ENCODE results near the gene DYNC1H1. TPM values are rescaled to one million over a fixed set of nuclear protein-coding genes. Genes with fewer than 3 reads are reported as not detected.
"Not testable (repeated sequence)": the region's sequence is repeated elsewhere in the genome, so short reads cannot be mapped to it uniquely, and the experiment has no call there.

The DYNC1H1 gene
- total RNA-seq, 1 donor from 2014 or later: 577 TPM

DNA sequence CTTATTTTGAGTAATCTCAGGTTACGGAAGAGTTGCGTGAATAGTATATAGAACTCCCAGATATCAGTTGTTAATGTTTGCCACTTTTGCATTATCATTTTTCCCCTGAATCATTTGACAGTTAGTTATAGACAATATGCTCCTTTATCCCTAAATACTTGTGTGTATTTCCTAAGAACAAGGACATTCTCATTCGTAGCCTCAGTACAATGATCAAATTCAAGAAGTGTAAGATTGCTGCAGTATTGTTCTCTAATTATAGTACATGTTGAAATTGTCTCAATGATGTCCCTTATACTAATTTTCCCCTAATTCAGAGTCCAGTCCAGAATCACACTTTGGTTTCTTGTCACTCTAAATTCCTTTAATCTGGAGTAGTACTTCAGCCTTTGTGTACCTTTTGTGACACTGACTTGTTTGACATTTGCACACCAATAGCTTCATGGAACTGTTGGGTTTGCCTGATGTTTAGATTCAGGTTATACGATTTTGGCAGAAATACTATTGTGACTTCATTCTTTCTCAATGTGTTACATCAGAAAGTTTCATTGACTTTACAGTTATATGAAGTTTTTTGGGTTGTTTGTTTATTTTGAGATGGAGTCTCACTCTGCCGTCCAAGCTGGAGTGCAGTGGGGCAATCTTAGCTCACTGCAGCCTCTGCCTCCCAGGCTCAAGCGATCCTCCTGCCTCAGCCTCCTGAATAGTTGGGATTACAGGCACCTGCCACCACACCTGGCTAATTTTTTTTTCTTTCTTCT is 13.1 kb downstream of the DYNC1H1 start:
- intact Hi-C loops (cut with DNase I): no loop called here
- H3K27me3 ChIP-seq: no peaks in the 10 kb centered on the region
- TF ChIP-seq, protein P1, sequence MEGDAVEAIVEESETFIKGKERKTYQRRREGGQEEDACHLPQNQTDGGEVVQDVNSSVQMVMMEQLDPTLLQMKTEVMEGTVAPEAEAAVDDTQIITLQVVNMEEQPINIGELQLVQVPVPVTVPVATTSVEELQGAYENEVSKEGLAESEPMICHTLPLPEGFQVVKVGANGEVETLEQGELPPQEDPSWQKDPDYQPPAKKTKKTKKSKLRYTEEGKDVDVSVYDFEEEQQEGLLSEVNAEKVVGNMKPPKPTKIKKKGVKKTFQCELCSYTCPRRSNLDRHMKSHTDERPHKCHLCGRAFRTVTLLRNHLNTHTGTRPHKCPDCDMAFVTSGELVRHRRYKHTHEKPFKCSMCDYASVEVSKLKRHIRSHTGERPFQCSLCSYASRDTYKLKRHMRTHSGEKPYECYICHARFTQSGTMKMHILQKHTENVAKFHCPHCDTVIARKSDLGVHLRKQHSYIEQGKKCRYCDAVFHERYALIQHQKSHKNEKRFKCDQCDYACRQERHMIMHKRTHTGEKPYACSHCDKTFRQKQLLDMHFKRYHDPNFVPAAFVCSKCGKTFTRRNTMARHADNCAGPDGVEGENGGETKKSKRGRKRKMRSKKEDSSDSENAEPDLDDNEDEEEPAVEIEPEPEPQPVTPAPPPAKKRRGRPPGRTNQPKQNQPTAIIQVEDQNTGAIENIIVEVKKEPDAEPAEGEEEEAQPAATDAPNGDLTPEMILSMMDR (IDR thresholded peaks at IDR 0.05): no peak
- no peaks in the 10 kb centered on the region for H3K9me3 ChIP-seq
- peak in 1 of 2 donors; percentile 19 for DNase-seq (ENCODE audit: low spot score in 2 of 2)
- peaks cover 4 to 15% of the 10 kb centered on the region in 2 donors for H3K4me1 ChIP-seq
- H3K27ac ChIP-seq: no peak overlapping the region
- H3K36me3 ChIP-seq: peaks cover 34 to 57% of the 10 kb centered on the region in 2 donors
- H3K4me3 ChIP-seq: no peak overlapping the region

DNA sequence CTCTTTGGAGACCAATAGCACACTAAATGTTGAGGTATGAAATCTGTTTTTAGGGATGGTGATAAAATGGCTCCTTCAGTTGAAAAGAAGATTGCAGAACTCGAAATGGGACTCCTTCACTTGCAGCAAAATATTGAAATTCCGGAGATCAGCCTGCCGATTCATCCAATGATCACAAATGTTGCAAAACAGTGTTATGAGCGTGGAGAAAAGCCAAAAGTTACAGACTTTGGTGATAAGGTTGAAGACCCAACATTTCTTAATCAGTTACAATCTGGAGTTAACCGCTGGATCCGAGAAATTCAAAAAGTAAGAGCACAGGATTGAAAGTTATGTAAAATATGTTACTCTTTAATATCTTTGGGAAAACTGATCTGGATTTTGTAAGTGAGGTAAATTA is 15.3 kb downstream of the DYNC1H1 start:
- DNase-seq (ENCODE audit: low spot score in 2 of 2): peak in 1 of 2 donors; percentile 12
- Histone ChIP-seq H3K4me1 (peaks cover 3 to 4% of the 10 kb centered on the region in 2 donors), H3K27ac (peak overlapping the region; percentile 30 to 67), H3K9me3 (no peaks in the 10 kb centered on the region), H3K27me3 (no peaks in the 10 kb centered on the region), H3K36me3 (peaks cover 48 to 73% of the 10 kb centered on the region in 2 donors), H3K4me3 (no peak overlapping the region)
- intact Hi-C loops (cut with DNase I): loop anchor here (2.0 kb wide), 1 partner anchor 15 kb away; the partner anchor contains the start of gene DYNC1H1
- TF ChIP-seq, protein P1 (IDR thresholded peaks at IDR 0.05): no peak

DNA sequence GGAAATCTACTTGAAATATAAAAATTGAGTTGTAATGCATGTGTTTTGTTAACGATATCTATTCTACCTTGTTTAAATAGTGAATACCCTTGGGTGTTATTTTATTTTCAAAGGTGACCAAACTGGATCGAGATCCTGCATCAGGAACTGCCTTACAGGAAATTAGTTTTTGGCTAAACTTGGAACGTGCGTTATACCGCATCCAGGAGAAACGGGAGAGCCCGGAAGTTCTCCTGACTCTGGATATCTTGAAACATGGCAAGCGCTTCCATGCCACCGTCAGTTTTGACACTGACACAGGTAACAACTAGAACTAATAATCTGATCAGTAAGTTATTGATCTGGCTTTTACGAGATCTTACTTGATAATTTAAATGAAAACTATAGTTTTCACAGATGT is 15.9 kb downstream of the DYNC1H1 start:
- intact Hi-C loops (cut with DNase I): loop anchor here (2.0 kb wide), 1 partner anchor 15 kb away; the partner anchor contains the start of gene DYNC1H1
- peaks cover 53 to 78% of the 10 kb centered on the region in 2 donors for H3K36me3 ChIP-seq
- peak overlapping the region; percentile 30 to 67 for H3K27ac ChIP-seq
- peaks cover 3 to 4% of the 10 kb centered on the region in 2 donors for H3K4me1 ChIP-seq
- no peaks in the 10 kb centered on the region for H3K27me3 ChIP-seq
- TF ChIP-seq, protein P1 (IDR thresholded peaks at IDR 0.05): no peak
- H3K9me3 ChIP-seq: no peaks in the 10 kb centered on the region
- no peak overlapping the region for H3K4me3 ChIP-seq
- peak in 1 of 2 donors; percentile 34 for DNase-seq (ENCODE audit: low spot score in 2 of 2)

DNA sequence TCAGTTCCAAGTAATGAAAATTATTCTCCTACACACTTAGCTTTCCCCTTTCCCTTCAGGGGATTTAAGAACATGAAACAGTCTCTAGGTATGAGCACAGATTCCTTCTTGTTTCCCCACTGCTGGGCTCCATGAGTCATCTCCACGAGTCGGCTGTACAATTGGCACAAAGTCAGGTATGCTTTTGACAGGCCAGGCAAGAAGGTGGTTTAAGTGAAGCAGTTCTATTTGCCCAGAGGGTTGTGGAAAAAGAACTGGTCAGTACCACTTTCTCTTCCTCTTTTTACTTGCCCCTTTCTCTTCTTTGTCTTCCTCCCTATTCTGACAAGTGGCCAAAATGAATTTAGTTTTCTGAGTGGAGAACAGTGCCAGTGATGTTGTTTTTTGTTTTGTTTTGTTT is 16.3 kb downstream of the DYNC1H1 start:
- no peaks in the 10 kb centered on the region for H3K27me3 ChIP-seq
- peak; percentile 66 to 91 for DNase-seq (ENCODE audit: low spot score in 2 of 2)
- TF ChIP-seq, protein P1 (IDR thresholded peaks at IDR 0.05): no peak
- H3K4me1 ChIP-seq: peaks cover 3 to 4% of the 10 kb centered on the region in 2 donors
- no peaks in the 10 kb centered on the region for H3K9me3 ChIP-seq
- peaks cover 57 to 82% of the 10 kb centered on the region in 2 donors for H3K36me3 ChIP-seq
- no peak overlapping the region for H3K4me3 ChIP-seq
- intact Hi-C loops (cut with DNase I): loop anchor here (2.0 kb wide), 1 partner anchor 16 kb away; the partner anchor contains the start of gene DYNC1H1
- peak overlapping the region; percentile 25 to 67 for H3K27ac ChIP-seq

DNA sequence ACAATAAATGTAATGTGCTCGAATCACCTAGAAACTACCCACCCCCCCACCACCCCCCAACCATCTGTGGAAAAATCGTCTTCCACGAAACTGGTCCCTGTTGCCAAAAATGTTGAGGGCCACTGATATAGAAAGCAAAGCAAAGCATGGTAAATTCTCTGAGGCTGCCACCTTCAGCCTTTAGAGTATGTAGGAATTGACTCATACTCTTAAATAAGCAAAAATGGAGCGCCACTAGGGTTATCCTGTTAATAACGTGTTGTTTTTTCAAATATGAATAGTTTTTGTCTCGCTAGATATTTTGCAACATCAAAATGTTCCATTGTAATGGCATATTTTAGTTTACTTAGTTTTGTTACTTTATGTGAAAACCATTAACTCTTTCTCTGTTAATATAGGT is 18.2 kb downstream of the DYNC1H1 start:
- Histone ChIP-seq H3K36me3 (peaks cover 65 to 83% of the 10 kb centered on the region in 2 donors), H3K9me3 (no peaks in the 10 kb centered on the region), H3K27me3 (no peaks in the 10 kb centered on the region), H3K4me1 (peaks cover 3 to 4% of the 10 kb centered on the region in 2 donors), H3K27ac (no peak overlapping the region), H3K4me3 (no peak overlapping the region)
- TF ChIP-seq, protein P1 (IDR thresholded peaks at IDR 0.05): no peak
- intact Hi-C loops (cut with DNase I): no loop called here
- DNase-seq (ENCODE audit: low spot score in 2 of 2): no peak

DNA sequence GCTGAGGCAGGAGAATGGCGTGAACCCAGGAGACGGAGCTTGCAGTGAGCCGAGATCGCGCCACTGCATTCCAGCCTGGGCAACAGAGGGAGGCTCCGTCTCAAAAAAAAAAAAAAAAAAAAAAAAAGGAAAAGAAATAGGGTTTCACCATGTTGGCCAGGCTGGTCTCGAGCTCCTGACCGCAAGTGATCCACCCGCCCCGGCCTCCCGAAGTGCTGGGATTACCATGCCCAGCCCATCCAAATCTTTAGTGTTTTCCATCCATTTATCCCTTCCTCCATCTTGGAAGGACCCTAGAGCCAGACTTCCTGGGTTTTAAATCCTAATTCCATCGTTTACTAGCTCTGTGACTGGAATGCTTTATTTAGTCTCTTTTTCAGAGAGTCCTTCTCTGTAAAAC is 20.5 kb downstream of the DYNC1H1 start:
- H3K27me3 ChIP-seq; H3K4me3 ChIP-seq; H3K9me3 ChIP-seq; DNase-seq (ENCODE audit: low spot score in 2 of 2); H3K4me1 ChIP-seq; intact Hi-C loops (cut with DNase I); H3K27ac ChIP-seq: not testable (repeated sequence)
- H3K36me3 ChIP-seq: peaks cover 78 to 86% of the 10 kb centered on the region in 2 donors
